RWPE2 (cell line): ENCODE results near the gene TBX21.

Experiments
- ATAC-seq: fragments of 200-7000 bp; cut with Tn5 transposase; 3 replicates; pipeline ENCODE4 v1.9.1; 2021; ENCODE audit warnings: low read depth
- DNase-seq: peaks from one replicate; pipeline ENCODE4 v3.0.0-alpha.2; 2020; ENCODE audit warnings: low spot score
- H3K27ac ChIP-seq: fragments of 450-650 bp; 2 replicates; pipeline ENCODE4 v1.5.1; 2017; ENCODE audit warnings: mild to moderate bottlenecking; ENCODE audit not compliant: poor library complexity, severe bottlenecking
- H3K27me3 ChIP-seq: fragments of 250-450 bp; sonication (Bioruptor Pico); 2 replicates; pipeline ENCODE4 v1.5.1; 2021; ENCODE audit warnings: mild to moderate bottlenecking, moderate library complexity; ENCODE audit not compliant: insufficient read depth, poor library complexity, severe bottlenecking
- H3K36me3 ChIP-seq: fragments of 250-450 bp; sonication (Bioruptor Pico); 2 replicates; pipeline ENCODE4 v1.5.1; 2020; ENCODE audit warnings: low read depth, mild to moderate bottlenecking, moderate library complexity
- H3K4me1 ChIP-seq: fragments of 250-450 bp; sonication (Bioruptor Pico); 2 replicates; pipeline ENCODE4 v1.5.1; 2021; ENCODE audit warnings: mild to moderate bottlenecking, moderate library complexity; ENCODE audit not compliant: insufficient read depth, poor library complexity, severe bottlenecking
- H3K4me3 ChIP-seq: fragments of 250-450 bp; sonication (Bioruptor Pico); 2 replicates; pipeline ENCODE4 v1.5.1; 2021; ENCODE audit warnings: mild to moderate bottlenecking, moderate library complexity; ENCODE audit not compliant: severe bottlenecking
- H3K9me3 ChIP-seq: fragments of 250-450 bp; sonication (Bioruptor Pico); 2 replicates; pipeline ENCODE4 v1.5.1; 2021; ENCODE audit warnings: mild to moderate bottlenecking, moderate library complexity; ENCODE audit not compliant: severe bottlenecking
- TF ChIP-seq, protein P1 (sequence below): fragments of 450-650 bp; IDR thresholded peaks from one replicate; pipeline ENCODE4 v1.5.1; 2017; ENCODE audit warnings: mild to moderate bottlenecking, moderate library complexity; ENCODE audit not compliant: poor library complexity, severe bottlenecking

Gene TBX21

DNA sequence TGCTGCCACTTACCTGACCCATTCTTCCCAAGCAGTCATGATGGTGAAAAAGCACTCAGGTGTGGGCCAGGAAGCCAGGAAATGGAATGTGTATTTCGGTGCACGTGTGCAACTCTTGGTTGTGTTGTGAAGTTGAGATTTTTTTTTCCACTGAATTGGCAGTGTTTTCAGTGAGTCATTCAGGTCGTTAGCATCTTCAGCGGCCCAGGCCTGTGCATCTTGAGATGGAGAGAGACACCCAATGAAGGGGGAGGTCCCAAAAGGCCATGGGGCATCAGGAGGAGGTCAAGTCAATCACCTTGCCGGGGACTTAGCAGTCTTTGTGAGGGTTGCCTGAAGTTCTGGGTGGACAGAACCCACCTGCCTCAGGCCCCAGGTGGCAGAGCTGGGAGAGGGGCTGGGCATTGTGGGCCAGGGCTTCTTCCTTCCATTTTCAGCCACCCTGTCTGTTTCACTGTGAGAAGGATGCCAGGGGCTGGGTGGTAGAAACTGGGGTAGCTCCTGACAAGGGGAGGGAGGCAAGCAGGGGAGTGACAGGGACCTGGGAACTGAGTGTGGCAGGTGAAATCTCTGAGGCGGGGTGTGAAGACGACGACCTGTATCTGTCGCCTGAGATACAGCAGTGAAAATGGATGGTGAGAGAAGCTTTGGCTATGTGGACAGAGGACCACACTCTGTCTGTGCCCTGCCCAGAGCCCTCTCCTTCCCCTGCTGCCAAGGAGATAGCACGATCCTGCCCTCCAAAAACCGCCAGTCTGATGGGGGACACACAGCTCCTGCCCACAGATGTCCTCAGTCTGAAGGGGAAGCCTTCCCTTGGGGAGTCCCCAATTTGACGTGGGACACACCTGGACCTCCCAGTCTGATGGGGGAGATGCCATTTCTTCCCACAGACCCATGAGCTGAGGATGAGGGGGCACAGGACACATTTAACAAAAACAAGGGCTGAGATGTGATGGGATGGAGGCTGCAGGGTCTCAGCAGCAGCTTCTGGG is 27.2 kb upstream of the TBX21 start:
- no peak for DNase-seq
- H3K4me3 ChIP-seq, result no peak overlapping the region
- TF ChIP-seq, protein P1, sequence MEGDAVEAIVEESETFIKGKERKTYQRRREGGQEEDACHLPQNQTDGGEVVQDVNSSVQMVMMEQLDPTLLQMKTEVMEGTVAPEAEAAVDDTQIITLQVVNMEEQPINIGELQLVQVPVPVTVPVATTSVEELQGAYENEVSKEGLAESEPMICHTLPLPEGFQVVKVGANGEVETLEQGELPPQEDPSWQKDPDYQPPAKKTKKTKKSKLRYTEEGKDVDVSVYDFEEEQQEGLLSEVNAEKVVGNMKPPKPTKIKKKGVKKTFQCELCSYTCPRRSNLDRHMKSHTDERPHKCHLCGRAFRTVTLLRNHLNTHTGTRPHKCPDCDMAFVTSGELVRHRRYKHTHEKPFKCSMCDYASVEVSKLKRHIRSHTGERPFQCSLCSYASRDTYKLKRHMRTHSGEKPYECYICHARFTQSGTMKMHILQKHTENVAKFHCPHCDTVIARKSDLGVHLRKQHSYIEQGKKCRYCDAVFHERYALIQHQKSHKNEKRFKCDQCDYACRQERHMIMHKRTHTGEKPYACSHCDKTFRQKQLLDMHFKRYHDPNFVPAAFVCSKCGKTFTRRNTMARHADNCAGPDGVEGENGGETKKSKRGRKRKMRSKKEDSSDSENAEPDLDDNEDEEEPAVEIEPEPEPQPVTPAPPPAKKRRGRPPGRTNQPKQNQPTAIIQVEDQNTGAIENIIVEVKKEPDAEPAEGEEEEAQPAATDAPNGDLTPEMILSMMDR, result no peak

GRCh38 chr17:47707056-47707804 is 25.8 kb upstream of the TBX21 start:
- H3K27ac ChIP-seq, result no peak overlapping the region
- no peaks in the 10 kb centered on the region for H3K4me1 ChIP-seq
- TF ChIP-seq, protein P1, result no peak
- no peak overlapping the region for H3K4me3 ChIP-seq
- no peak for ATAC-seq
- DNase-seq, result no peak
- H3K9me3 ChIP-seq, result no peaks in the 10 kb centered on the region
- H3K27me3 ChIP-seq, result no peaks in the 10 kb centered on the region
- no peaks in the 10 kb centered on the region for H3K36me3 ChIP-seq

More for the DNA sequence above, 27.2 kb upstream of the TBX21 start:
- ATAC-seq, result no peak
- Histone ChIP-seq H3K4me1 (no peaks in the 10 kb centered on the region), H3K36me3 (no peaks in the 10 kb centered on the region), H3K27ac (no peak overlapping the region), H3K27me3 (no peaks in the 10 kb centered on the region), H3K9me3 (no peaks in the 10 kb centered on the region)

DNA sequence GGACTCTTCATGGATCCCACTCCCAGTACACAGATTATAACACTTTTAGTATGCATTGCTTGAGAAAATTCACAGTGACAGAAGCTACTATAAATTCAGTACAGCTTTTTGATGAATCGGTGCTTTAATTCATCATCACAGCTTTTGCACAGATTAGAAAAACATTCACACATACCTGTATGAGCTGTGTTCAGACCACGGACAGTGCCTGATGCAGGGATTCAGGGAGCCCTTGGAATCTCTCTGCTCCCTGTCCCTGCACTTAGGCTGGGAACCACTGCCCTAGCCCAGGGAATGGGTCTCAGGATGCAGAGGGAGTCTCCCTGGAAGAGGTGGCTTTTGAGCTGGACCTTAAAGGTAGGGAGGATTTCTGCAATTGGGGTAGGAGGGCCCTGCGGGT is 25.2 kb upstream of the TBX21 start:
- Histone ChIP-seq H3K27ac (no peak overlapping the region), H3K4me3 (no peak overlapping the region), H3K4me1 (no peaks in the 10 kb centered on the region), H3K9me3 (no peaks in the 10 kb centered on the region), H3K27me3 (no peaks in the 10 kb centered on the region), H3K36me3 (no peaks in the 10 kb centered on the region)
- TF ChIP-seq, protein P1, result no peak
- DNase-seq (no peak), ATAC-seq (no peak)

DNA sequence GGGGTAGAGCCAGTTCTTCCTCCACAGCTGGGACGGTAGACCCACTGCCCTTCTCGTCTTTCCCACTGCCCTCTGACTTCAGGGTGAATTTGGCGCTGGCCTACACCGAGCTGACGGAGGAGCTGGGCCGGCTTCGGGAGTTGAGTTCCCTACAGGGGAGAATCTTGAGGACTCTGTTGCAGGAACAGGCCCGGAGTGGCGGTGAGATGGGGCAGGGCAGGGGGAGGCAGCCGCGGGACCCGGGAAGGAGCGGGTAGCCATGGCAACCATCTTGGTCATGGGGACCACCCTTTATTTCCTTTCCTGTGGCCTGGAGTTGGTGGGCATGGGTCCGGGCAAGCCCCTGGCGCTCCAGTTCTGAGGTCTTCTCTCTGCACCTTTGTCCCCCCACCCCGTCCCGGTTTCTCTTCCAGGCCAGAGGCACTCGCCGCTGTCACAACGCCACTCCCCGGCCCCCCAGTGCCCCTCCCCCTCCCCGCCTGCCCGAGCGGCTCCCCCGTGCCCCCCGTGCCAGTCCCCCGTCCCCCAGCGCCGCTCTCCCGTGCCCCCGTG is 24.6 kb upstream of the TBX21 start:
- Histone ChIP-seq H3K4me1 (no peaks in the 10 kb centered on the region), H3K27ac (no peak overlapping the region), H3K27me3 (peaks cover 2% of the 10 kb centered on the region), H3K9me3 (no peaks in the 10 kb centered on the region), H3K4me3 (no peak overlapping the region), H3K36me3 (no peaks in the 10 kb centered on the region)
- TF ChIP-seq, protein P1, result no peak
- no peak for ATAC-seq
- no peak for DNase-seq
